K562 (cell line): ENCODE results near the gene RMND5B. TPM values are rescaled to one million over a fixed set of nuclear protein-coding genes. Genes with fewer than 3 reads are reported as not detected.
A peak's percentile ranks its signal among the peaks of the same experiment; 100 is the strongest.

Experiments used
- CBFA2T2 ChIP-seq: fragments of 450-650 bp; conservative IDR thresholded peaks from 2 replicates; pipeline ENCODE4 v1.6.1; 2017; ENCODE audit warnings: mild to moderate bottlenecking
- MEF2D ChIP-seq: conservative IDR thresholded peaks from 2 replicates; pipeline ENCODE4 v1.6.1; 2016; ENCODE audit warnings: low read depth, missing genetic modification characterization, missing compliant biosample characterization
- NR2C1 ChIP-seq, 2 experiments: fragments of 450-650 bp; IDR thresholded peaks; 2 replicates each; pipeline ENCODE4 v1.6.1; 2017; ENCODE audit warnings: mild to moderate bottlenecking in 2 of 2, antibody characterized with exemption in 1 of 2, inconsistent platforms in 1 of 2, missing compliant biosample characterization in 1 of 2, missing genetic modification characterization in 1 of 2
- NR3C1 ChIP-seq: sonication (generic); formaldehyde crosslinking; IDR thresholded peaks from 2 replicates; pipeline ENCODE4 v1.8.1; 2022; ENCODE audit warnings: missing genetic modification reagents
- SIN3A ChIP-seq, 2 experiments: fragments of 150-350 bp in 1 of 2; IDR thresholded peaks; 2 replicates each; pipeline ENCODE4 v1.6.1; 2011 to 2016; ENCODE audit warnings: borderline replicate concordance in 2 of 2, low read depth in 2 of 2, low read length in 2 of 2, mild to moderate bottlenecking in 2 of 2, moderate library complexity in 2 of 2; ENCODE audit not compliant: control insufficient read depth in 1 of 2
- SREBF1 ChIP-seq: fragments of 150-350 bp; IDR thresholded peaks from 2 replicates; pipeline ENCODE4 v1.6.1; 2014; ENCODE audit warnings: antibody characterized with exemption, low read depth, low read length, borderline replicate concordance
- U2AF1 ChIP-seq: fragments of 200-400 bp; formaldehyde crosslinking; optimal IDR thresholded peaks from 2 replicates; pipeline ENCODE3; 2017; ENCODE audit warnings: mild to moderate bottlenecking, low read depth, low read length, moderate library complexity
- ZNF175 ChIP-seq: fragments of 200-800 bp; sonication (Bioruptor generic); IDR thresholded peaks from 2 replicates; pipeline ENCODE4 v1.6.1; 2016; ENCODE audit warnings: low read depth, mild to moderate bottlenecking, missing genetic modification characterization, missing compliant biosample characterization
- ZNF212 ChIP-seq: fragments of 450-650 bp; formaldehyde crosslinking; IDR thresholded peaks from 2 replicates; pipeline ENCODE4 v1.4.0; 2020; ENCODE audit warnings: mild to moderate bottlenecking
- ZNF589 ChIP-seq: fragments of 200-800 bp; sonication (Bioruptor generic); IDR thresholded peaks from 2 replicates; pipeline ENCODE4 v1.6.1; 2016; ENCODE audit warnings: low read depth, missing genetic modification characterization, missing compliant biosample characterization
- ZNF79 ChIP-seq: fragments of 250-450 bp; sonication (Bioruptor Pico); IDR thresholded peaks from 2 replicates; pipeline ENCODE4 v1.4.0; 2020; ENCODE audit warnings: low read depth, mild to moderate bottlenecking, moderate library complexity
- polyA plus RNA-seq, 8 experiments: library from polyadenylated mRNA; depleted of rRNA in 4 of 8; stranded (reverse) in 5 of 8; unstranded in 3 of 8; fragments of >200 nt; fragmentation: Nextera tagmentation in 2 of 8; fragmentation: Illumina TruSeq in 1 of 8; extraction: Ambion mirVana in 2 of 8; extraction: Trizol in 1 of 8; gene quantifications; 2 replicates each; pipeline versions ENCODE4 v1.2.1 to v1.2.3, GENCODE V29; 2011 to 2014; ENCODE audit warnings: inconsistent platforms in 1 of 8, missing spikeins in 1 of 8
- total RNA-seq, 7 experiments: library from RNA; depleted of rRNA in 6 of 7; stranded (reverse); fragments of >200 nt in 6 of 7; fragmentation: Illumina TruSeq in 2 of 7; extraction: Trizol in 2 of 7; gene quantifications; 2 replicates each; pipeline versions ENCODE4 v1.2.1 to v1.2.3, GENCODE V29; 2011 to 2021; ENCODE audit warnings: low replicate concordance in 1 of 7
- TF ChIP-seq, protein P1 (sequence below), 2 experiments: fragments of 450-650 bp in 1 of 2; sonication (generic) in 1 of 2; formaldehyde crosslinking in 1 of 2; IDR thresholded peaks; 2 replicates each; pipeline versions ENCODE4 v1.7.1 to v1.9.0; 2016 to 2022; ENCODE audit warnings: inconsistent platforms in 1 of 2, mild to moderate bottlenecking in 1 of 2, missing genetic modification reagents in 1 of 2
- TF ChIP-seq, protein P2 (sequence below): fragments of 250-450 bp; sonication (Bioruptor Pico); IDR thresholded peaks from 2 replicates; pipeline ENCODE4 v1.8.0; 2022; ENCODE audit warnings: moderate library complexity, mild to moderate bottlenecking, inconsistent platforms
- TF ChIP-seq, protein P3 (sequence below): fragments of 450-650 bp; IDR thresholded peaks from 2 replicates; pipeline ENCODE4 v1.6.1; 2016; ENCODE audit warnings: antibody characterized with exemption

Gene RMND5B
- total and polyA plus RNA-seq, 9 of the 15 experiments (the other 6 are each of a cell fraction or from before 2014, with no cell fraction given), result 2.6 to 57.0 (median 28.3) TPM

DNA sequence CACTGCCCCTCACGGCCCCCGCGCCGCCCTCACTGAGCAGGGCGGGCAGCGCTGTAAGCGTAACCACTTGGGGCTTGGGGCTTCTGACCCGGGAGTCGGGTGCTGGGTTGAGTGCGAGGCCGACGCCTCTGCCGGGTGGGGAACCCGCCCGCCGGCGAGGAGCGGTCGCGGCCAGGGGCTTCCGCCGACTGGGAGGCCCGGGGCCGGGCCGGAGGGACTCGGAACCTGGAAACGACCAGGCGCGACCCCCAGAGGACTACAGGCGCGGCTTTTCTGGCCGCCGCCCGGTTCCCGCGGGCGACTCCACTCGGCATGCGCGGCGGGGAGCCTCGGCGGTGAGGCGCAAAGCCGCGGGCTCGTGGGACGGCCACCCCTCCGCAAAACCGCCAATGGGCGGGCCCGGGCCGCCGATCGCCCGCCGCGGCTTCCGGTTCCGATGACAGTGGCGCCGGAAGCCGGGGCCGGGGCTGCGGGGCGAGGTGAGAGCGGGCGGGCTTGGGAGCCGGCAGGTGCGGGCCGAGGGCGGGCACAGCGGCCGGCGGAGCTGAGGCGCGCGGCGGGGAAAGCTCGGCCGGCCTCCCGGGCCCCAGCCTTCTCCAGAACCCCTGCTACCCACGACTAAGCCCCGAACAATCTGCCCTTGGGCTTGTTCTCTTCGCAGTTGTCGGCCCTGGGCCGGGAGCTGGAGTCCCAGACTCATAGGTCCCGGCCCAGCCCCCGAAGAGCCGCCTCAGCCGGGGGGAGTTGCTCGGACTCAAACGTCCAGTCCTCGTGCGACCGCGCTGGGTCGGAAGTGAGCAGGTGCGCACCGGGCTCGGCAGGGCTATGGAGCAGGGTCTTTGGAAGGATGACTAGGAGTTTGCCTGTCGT, at the start of gene RMND5B (continued):
- TF ChIP-seq, protein P1, sequence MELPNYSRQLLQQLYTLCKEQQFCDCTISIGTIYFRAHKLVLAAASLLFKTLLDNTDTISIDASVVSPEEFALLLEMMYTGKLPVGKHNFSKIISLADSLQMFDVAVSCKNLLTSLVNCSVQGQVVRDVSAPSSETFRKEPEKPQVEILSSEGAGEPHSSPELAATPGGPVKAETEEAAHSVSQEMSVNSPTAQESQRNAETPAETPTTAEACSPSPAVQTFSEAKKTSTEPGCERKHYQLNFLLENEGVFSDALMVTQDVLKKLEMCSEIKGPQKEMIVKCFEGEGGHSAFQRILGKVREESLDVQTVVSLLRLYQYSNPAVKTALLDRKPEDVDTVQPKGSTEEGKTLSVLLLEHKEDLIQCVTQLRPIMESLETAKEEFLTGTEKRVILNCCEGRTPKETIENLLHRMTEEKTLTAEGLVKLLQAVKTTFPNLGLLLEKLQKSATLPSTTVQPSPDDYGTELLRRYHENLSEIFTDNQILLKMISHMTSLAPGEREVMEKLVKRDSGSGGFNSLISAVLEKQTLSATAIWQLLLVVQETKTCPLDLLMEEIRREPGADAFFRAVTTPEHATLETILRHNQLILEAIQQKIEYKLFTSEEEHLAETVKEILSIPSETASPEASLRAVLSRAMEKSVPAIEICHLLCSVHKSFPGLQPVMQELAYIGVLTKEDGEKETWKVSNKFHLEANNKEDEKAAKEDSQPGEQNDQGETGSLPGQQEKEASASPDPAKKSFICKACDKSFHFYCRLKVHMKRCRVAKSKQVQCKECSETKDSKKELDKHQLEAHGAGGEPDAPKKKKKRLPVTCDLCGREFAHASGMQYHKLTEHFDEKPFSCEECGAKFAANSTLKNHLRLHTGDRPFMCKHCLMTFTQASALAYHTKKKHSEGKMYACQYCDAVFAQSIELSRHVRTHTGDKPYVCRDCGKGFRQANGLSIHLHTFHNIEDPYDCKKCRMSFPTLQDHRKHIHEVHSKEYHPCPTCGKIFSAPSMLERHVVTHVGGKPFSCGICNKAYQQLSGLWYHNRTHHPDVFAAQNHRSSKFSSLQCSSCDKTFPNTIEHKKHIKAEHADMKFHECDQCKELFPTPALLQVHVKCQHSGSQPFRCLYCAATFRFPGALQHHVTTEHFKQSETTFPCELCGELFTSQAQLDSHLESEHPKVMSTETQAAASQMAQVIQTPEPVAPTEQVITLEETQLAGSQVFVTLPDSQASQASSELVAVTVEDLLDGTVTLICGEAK (IDR thresholded peaks at IDR 0.05), result peak; percentile 83
- TF ChIP-seq, protein P1 (CRISPR knock-in tag; IDR thresholded peaks at IDR 0.05), result no peak
- TF ChIP-seq, protein P2, sequence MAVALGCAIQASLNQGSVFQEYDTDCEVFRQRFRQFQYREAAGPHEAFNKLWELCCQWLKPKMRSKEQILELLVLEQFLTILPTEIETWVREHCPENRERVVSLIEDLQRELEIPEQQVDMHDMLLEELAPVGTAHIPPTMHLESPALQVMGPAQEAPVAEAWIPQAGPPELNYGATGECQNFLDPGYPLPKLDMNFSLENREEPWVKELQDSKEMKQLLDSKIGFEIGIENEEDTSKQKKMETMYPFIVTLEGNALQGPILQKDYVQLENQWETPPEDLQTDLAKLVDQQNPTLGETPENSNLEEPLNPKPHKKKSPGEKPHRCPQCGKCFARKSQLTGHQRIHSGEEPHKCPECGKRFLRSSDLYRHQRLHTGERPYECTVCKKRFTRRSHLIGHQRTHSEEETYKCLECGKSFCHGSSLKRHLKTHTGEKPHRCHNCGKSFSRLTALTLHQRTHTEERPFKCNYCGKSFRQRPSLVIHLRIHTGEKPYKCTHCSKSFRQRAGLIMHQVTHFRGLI (CRISPR knock-in tag), result no peak
- TF ChIP-seq SIN3A (IDR thresholded peaks at IDR 0.05; ENCODE audit: borderline replicate concordance in 2 of 2, control insufficient read depth in 1 of 2, low read depth in 2 of 2, low read length in 2 of 2) (no peak; a peak in 2 of 4 replicates), NR3C1 (CRISPR knock-in tag) (no peak), ZNF212 (CRISPR knock-in tag) (no peak), CBFA2T2 (no peak), MEF2D (tag) (no peak), U2AF1 (no peak), ZNF175 (CRISPR knock-in tag) (no peak), SREBF1 (peak; percentile 91), ZNF79 (CRISPR knock-in tag) (no peak), ZNF589 (CRISPR knock-in tag) (no peak), NR2C1 (IDR thresholded peaks at IDR 0.05) (no peak), NR2C1 (tag; IDR thresholded peaks at IDR 0.05) (no peak)
- TF ChIP-seq, protein P3, sequence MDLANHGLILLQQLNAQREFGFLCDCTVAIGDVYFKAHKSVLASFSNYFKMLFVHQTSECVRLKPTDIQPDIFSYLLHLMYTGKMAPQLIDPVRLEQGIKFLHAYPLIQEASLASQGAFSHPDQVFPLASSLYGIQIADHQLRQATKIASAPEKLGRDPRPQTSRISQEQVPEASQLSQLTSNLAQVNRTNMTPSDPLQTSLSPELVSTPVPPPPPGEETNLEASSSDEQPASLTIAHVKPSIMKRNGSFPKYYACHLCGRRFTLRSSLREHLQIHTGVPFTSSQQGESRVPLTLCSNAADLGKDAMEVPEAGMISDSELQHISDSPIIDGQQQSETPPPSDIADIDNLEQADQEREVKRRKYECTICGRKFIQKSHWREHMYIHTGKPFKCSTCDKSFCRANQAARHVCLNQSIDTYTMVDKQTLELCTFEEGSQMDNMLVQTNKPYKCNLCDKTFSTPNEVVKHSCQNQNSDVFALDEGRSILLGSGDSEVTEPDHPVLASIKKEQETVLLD, result no peak
